ENCODE measurements around the gene CLCN2. TPM values are rescaled to one million over a fixed set of nuclear protein-coding genes. Genes with fewer than 3 reads are reported as not detected.

The CLCN2 gene
- total and polyA plus RNA-seq, 2 of the 8 experiments (the other 6 are each of a cell fraction or from before 2014, with no cell fraction given) = 13.7 to 16.1 TPM

Small RNA genes within 50 kb of the gene (small RNA-seq; reads per million reads assigned to genes)
- gene SNORD66 (ENCODE audit: insufficient read depth) = 379 reads per million, percentile 99 among the genes with 10 or more reads in this experiment

Other genes with a start within 250 kb of the CLCN2 start
- 40.0 and 42.5 TPM in 2 replicates for gene EIF2B5, start 226.2 kb downstream of the CLCN2 start, total RNA-seq (2021; fragmentation: NEBNext Ultra II Directional; extraction: Animal tissue kit (Norgen Biotek cat#: 25700))
- 32.1 and 33.1 TPM in 2 replicates for gene EIF2B5, start 226.2 kb downstream of the CLCN2 start, polyA plus RNA-seq (2011; rRNA removed)
- 64.9 and 66.6 TPM in 2 replicates for gene DVL3, start 206.2 kb downstream of the CLCN2 start, total RNA-seq (2021; fragmentation: NEBNext Ultra II Directional; extraction: Animal tissue kit (Norgen Biotek cat#: 25700))
- 38.5 and 51.2 TPM in 2 replicates for gene DVL3, start 206.2 kb downstream of the CLCN2 start, polyA plus RNA-seq (2011; rRNA removed)
- 391 and 403 TPM in 2 replicates for gene AP2M1, start 186.8 kb downstream of the CLCN2 start, total RNA-seq (2021; fragmentation: NEBNext Ultra II Directional; extraction: Animal tissue kit (Norgen Biotek cat#: 25700))
- gene AP2M1, start 186.8 kb downstream of the CLCN2 start, polyA plus RNA-seq (2011; rRNA removed) = 454 and 540 TPM in 2 replicates
- gene ABCF3, start 175.4 kb downstream of the CLCN2 start, total RNA-seq (2021; fragmentation: NEBNext Ultra II Directional; extraction: Animal tissue kit (Norgen Biotek cat#: 25700)) = 50.9 and 51.6 TPM in 2 replicates
- 57.8 and 76.6 TPM in 2 replicates for gene ABCF3, start 175.4 kb downstream of the CLCN2 start, polyA plus RNA-seq (2011; rRNA removed)
- 0.50 and 0.56 TPM in 2 replicates for gene VWA5B2, start 132.0 kb downstream of the CLCN2 start, total RNA-seq (2021; fragmentation: NEBNext Ultra II Directional; extraction: Animal tissue kit (Norgen Biotek cat#: 25700))
- gene VWA5B2, start 132.0 kb downstream of the CLCN2 start, polyA plus RNA-seq (2011; rRNA removed) = 0.53 and 0.88 TPM in 2 replicates
- gene ALG3, start 112.6 kb downstream of the CLCN2 start, total RNA-seq (2021; fragmentation: NEBNext Ultra II Directional; extraction: Animal tissue kit (Norgen Biotek cat#: 25700)) = 54.6 and 56.7 TPM in 2 replicates
- 148 and 184 TPM in 2 replicates for gene ALG3, start 112.6 kb downstream of the CLCN2 start, polyA plus RNA-seq (2011; rRNA removed)
- 9.3 and 9.6 TPM in 2 replicates for gene EEF1AKMT4, start 111.9 kb downstream of the CLCN2 start, total RNA-seq (2021; fragmentation: NEBNext Ultra II Directional; extraction: Animal tissue kit (Norgen Biotek cat#: 25700))
- 30.1 and 39.0 TPM in 2 replicates for gene EEF1AKMT4, start 111.9 kb downstream of the CLCN2 start, polyA plus RNA-seq (2011; rRNA removed)
- 16.9 and 17.7 TPM in 2 replicates for gene CAMK2N2, start 100.1 kb downstream of the CLCN2 start, total RNA-seq (2021; fragmentation: NEBNext Ultra II Directional; extraction: Animal tissue kit (Norgen Biotek cat#: 25700))
- gene CAMK2N2, start 100.1 kb downstream of the CLCN2 start, polyA plus RNA-seq (2011; rRNA removed) = 4.0 and 6.1 TPM in 2 replicates
- 0.48 and 0.86 TPM in 2 replicates for gene ECE2, start 85.6 kb downstream of the CLCN2 start, total RNA-seq (2021; fragmentation: NEBNext Ultra II Directional; extraction: Animal tissue kit (Norgen Biotek cat#: 25700))
- 0.44 and 0.86 TPM in 2 replicates for gene ECE2, start 85.6 kb downstream of the CLCN2 start, polyA plus RNA-seq (2011; rRNA removed)
- 358 and 363 TPM in 2 replicates for gene PSMD2, start 62.4 kb downstream of the CLCN2 start, total RNA-seq (2021; fragmentation: NEBNext Ultra II Directional; extraction: Animal tissue kit (Norgen Biotek cat#: 25700))
- gene PSMD2, start 62.4 kb downstream of the CLCN2 start, polyA plus RNA-seq (2011; rRNA removed) = 272 and 350 TPM in 2 replicates
- 473 and 480 TPM in 2 replicates for gene EIF4G1, start 47.0 kb downstream of the CLCN2 start, total RNA-seq (2021; fragmentation: NEBNext Ultra II Directional; extraction: Animal tissue kit (Norgen Biotek cat#: 25700))
- gene EIF4G1, start 47.0 kb downstream of the CLCN2 start, polyA plus RNA-seq (2011; rRNA removed) = 318 and 421 TPM in 2 replicates
- gene FAM131A, start 24.0 kb downstream of the CLCN2 start, total RNA-seq (2021; fragmentation: NEBNext Ultra II Directional; extraction: Animal tissue kit (Norgen Biotek cat#: 25700)) = 15.4 and 16.0 TPM in 2 replicates
- gene FAM131A, start 24.0 kb downstream of the CLCN2 start, polyA plus RNA-seq (2011; rRNA removed) = 21.9 and 35.3 TPM in 2 replicates
- gene POLR2H, start 105 bp upstream of the CLCN2 start, total RNA-seq (2021; fragmentation: NEBNext Ultra II Directional; extraction: Animal tissue kit (Norgen Biotek cat#: 25700)) = 113 and 118 TPM in 2 replicates
- gene POLR2H, start 105 bp upstream of the CLCN2 start, polyA plus RNA-seq (2011; rRNA removed) = 253 and 335 TPM in 2 replicates
- gene THPO, start 16.6 kb upstream of the CLCN2 start, total RNA-seq (2021; fragmentation: NEBNext Ultra II Directional; extraction: Animal tissue kit (Norgen Biotek cat#: 25700)) = 0.40 and 1.2 TPM in 2 replicates
- gene THPO, start 16.6 kb upstream of the CLCN2 start, polyA plus RNA-seq (2011; rRNA removed) = 0.82 and 1.4 TPM in 2 replicates
- gene CHRD, start 18.4 kb upstream of the CLCN2 start, total RNA-seq (2021; fragmentation: NEBNext Ultra II Directional; extraction: Animal tissue kit (Norgen Biotek cat#: 25700)) = 0.63 and 0.86 TPM in 2 replicates
- 0.62 and 1.7 TPM in 2 replicates for gene CHRD, start 18.4 kb upstream of the CLCN2 start, polyA plus RNA-seq (2011; rRNA removed)
- gene EPHB3, start 200.2 kb upstream of the CLCN2 start, total RNA-seq (2021; fragmentation: NEBNext Ultra II Directional; extraction: Animal tissue kit (Norgen Biotek cat#: 25700)) = 0.80 and 0.91 TPM in 2 replicates
- gene EPHB3, start 200.2 kb upstream of the CLCN2 start, polyA plus RNA-seq (2011; rRNA removed) = 0.41 and 0.82 TPM in 2 replicates